NCI-H128 (cell line): Measurements from ENCODE around the gene FBXW5.

Experiments used
- DNase-seq: peaks from one replicate; lab custom pipeline; 2025; ENCODE audit not compliant: unreplicated experiment; lab: John Stamatoyannopoulos, UW

The FBXW5 gene

GRCh38 chr9:136962163-136962562 is 17.6 kb upstream of the FBXW5 start:
- no peak for DNase-seq

GRCh38 chr9:136961279-136962065 is 16.9 kb upstream of the FBXW5 start:
- DNase-seq: no peak

GRCh38 chr9:136960938-136961275 is 16.4 kb upstream of the FBXW5 start:
- no peak for DNase-seq

GRCh38 chr9:136960212-136960937 is 15.8 kb upstream of the FBXW5 start:
- no peak for DNase-seq

DNA sequence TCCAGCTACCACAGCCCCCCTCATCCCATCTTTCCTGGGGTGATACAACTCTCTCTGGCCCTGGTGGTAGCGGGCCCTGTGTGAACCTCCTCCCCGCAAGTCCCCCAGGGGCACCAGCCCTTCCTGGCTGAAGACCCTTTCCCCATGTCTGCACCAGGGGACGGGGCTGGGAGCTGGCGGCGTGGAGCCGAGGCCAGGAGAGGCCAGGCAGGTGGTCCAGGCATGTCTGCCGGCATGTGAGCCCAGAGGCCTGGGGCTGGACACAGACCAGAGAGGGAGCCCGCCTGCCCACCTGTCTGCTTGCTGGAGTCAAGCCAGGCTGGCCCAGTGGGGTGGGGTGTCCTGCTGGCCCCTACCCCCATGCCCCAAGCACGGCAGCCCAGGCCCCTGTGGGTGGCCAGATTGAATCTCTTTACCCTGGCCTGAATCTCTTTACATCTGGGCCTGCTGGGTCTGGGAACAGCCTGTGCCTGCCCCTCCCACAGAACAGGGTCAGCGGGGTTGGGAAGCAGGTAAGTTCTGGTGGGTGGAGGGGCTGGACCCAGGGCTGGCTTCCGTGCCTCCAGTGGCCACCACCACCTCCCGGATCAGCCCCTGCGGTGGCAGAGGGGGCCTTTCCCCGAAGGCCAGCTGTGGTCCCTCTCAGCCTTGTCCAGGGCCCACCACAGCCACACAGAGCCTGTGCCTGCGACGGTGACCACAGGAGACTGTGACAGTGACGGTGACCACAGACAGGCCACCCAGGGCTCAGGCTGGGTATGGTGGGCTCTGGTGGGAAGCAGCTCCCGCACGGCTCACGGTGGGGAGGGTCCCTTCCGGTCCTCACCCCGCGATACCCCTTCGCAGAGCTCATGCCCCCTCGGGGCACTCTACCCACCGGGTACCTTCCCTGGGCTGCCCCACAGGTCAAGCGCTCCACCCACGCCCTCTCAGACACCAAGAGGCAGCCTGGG is 14.6 kb upstream of the FBXW5 start:
- no peak for DNase-seq

DNA sequence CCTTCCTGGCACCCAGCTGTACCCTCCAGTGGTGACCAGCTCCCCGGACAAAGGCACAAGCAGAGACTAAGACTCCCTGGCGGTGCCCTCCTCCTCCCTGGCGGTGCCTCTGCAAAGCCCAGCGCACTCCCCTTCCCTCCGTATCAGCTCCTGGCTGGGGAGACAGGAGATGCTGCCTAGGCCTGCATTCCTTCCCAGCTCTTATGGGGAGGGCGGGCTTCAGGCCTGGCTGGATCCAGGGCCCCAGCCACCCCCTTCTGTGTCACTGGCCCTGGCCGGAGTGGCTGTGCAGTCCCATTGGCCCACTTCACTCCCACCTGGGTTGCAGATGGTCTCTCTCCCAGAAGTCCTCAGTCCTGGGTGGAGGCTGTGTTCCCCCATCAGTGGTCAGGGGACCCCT is 13.9 kb upstream of the FBXW5 start:
- no peak for DNase-seq

DNA sequence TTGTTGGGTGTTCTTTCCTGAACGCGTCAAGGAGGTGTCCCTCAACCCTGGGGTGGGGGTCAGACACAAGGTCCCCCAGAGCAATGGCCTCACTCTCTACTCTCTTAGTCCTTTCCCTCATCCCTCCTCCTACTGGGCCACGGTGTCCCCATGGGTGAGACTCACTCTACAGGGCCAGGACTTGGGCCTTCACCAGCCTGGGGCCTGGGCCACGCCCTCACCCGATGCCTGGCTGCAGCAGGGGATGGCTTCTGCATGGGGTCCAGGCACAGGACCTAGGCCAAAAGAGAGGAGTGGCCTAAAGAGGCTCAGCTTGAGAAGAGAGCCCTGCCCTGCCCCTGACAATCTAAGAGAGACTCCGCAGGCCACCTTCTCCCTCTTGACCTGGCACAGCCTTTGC is 13.4 kb upstream of the FBXW5 start:
- no peak for DNase-seq

- DNase-seq: no peak
Observed at GRCh38 chr9:136957461-136957860, 12.9 kb upstream of the FBXW5 start.

DNA sequence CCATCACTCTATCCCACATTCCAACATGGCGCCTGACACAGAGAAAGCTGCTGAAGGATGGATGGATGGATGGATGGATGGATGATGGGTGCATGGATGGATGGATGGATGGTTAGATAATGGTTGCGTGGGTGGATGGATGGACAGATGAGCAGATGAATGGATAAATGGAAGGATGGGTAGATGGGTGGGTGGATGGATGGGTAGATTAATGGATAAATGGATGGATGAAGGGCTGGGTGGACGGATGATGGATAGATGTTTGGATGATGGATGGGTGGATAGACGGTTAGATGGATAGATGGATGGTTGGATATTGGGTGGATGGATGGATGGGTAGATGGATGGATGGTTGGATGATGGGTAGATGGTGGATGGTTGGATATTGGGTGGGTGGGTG is 12.1 kb upstream of the FBXW5 start:
- DNase-seq: no peak

DNA sequence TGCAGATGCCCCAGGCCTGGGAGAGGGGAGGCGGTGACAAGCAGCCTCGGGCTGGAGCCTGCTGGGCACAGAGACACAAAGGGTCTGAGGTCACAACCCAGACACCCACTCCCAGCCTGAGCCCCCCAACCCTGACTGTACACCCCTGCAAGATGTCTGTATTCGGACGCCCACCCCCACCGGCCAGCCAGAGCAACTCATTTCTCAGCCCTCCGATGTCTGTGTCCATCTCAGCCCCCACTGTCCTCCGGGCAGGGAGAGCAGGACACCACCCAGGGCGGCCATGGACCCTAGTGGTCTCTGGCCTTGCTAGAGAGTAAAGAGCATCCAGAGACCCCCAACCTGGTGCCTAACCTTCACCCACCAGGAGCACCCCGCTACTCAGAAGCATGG is 11.4 kb upstream of the FBXW5 start:
- DNase-seq: no peak

DNA sequence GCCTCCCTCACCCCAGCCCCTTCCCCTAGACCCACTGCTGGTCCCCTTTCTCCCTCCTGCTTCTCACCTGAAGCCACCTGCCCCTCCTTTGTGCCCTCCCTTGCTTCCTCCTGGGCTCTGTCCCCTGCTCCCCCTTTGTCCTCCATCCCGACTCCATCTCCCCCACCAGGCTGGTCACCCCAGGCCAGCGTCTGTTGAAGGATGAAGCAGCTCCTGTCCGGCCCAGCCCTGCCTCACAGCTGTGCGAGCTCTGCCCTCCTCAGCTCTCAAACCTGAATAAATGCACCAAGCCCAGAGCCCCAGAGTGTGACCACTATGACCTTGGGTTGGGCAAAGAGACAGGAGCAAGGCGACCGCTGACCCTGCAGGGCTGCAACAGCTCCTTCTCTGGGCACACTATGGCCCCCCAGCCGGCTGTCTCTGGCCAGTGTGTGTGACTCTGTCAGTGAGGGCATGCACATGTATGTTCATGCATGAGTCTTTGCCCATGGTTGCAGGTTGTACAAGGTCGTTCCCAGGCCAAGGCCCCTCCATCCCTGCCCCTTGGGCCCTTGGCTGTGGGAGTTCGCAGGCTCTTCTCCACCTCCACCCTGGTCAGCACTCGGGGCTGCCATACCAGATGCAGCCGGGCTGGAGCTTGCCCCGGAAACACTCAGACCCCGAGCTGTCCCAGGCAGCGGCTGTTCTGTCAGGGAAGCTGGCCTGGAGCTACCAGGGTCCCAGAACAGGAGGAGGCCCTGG is 10.8 kb upstream of the FBXW5 start:
- DNase-seq: no peak

- no peak for DNase-seq
Observed at GRCh38 chr9:136954270-136955083, 9.9 kb upstream of the FBXW5 start.

GRCh38 chr9:136953771-136954269 is 9.3 kb upstream of the FBXW5 start:
- no peak for DNase-seq

- no peak for DNase-seq
Observed at GRCh38 chr9:136952876-136953770, 8.6 kb upstream of the FBXW5 start.

DNA sequence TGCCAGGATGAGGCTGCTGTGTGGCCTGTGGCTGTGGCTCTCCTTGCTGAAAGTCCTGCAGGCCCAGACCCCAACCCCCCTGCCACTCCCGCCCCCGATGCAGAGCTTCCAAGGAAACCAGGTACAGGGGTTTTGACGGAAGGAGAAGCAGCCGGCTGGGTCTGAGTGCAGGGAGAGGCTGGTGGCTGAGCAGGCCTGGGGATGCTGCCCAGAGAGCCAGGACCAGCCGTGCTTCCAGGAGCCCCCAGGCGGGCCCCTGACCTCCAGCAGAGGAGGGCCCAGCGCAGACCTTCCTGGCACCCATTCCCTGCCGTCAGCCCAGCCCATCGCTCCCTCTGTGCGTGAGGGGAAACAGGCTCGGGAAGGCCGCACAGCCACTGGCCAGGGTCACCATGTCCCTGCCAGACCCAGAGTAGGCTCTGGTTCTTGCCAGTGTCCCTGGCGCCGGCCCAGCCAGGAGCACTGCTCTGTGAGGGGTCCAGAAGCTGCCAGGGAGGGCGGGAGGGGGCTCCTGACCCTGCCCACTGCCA is 7.8 kb upstream of the FBXW5 start:
- no peak for DNase-seq

DNA sequence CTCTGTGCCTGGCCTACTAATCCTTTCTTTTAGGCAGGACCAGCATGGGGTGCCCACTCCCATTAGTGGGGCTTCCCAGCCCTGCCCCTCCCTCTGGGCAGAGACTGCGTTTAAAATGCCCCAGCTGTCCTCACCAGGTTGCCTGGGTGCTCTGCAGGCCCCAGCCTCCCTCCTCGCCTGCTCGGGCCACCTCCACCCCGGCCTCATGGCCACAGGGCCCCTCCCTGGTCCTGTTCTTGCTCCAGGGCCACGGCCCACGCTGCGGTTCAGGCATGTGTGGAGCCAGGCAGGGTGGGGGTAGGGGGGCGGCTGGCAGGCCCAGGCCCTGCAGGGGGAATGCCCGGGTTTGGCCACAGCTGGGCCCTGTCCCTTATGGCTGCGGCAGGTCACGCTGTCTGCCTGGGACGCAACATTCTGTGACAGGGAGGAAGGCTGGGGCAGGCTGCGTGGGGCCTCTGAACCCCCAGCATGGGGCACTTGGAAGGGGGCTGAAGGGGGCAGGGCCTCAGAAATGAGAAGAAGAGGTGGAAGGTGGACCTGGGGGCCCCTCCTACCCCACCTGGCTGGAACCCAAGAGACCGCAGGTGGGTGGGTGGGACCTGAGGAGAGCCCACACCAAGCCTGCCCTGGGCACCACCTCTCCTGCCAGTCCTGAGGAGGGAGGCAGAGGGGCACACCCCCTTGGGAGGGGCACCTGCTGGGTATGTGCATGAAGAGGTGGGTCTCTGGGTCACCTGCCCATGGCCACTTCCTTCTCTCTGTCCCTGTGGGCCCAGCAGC is 7.2 kb upstream of the FBXW5 start, which contains the start of gene LCN12:
LCN12 (plus strand) TSS at position 733 of the 780 bp plus-strand sequence. CDS start 55 bp downstream, outside the sequence.
- no peak for DNase-seq

DNA sequence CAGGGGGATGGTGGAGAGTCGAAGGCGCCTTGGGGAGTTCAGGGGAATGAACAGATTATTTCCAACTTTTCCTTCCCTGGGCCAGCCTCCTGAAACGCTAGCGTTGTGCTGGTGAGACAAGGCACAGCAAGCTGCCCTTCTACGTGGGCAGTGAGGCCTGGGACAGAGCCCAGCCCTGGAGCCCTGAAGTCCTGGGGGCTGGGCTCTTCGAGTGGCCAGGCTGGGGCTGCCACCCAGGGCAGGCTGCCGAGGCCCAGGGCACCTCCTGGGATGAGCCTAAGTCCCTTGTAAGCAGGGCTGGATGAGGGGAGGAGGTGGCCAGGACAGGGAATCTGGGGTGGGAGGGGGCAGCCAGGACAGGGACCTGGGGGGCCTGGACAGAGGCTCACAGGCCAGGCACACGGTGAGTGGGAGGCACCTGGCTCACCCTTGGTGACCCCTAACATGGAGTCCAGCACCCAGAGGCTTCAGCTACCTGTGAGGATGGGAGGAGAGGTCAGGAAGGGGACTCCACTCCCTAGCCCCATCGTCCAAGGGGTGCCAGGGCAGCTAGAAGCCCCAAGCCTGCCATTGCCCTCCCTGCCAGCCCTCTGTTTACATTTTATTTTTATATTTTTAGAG is 6.2 kb upstream of the FBXW5 start:
- no peak for DNase-seq
